Bone marrow (tissue), 2 donors: ENCODE data around the gene CMTR1.

Source experiments
- DNase-seq, 2 donors: peaks; one replicate each; lab custom pipeline; 2025; lab: John Stamatoyannopoulos, UW

Gene CMTR1

DNA sequence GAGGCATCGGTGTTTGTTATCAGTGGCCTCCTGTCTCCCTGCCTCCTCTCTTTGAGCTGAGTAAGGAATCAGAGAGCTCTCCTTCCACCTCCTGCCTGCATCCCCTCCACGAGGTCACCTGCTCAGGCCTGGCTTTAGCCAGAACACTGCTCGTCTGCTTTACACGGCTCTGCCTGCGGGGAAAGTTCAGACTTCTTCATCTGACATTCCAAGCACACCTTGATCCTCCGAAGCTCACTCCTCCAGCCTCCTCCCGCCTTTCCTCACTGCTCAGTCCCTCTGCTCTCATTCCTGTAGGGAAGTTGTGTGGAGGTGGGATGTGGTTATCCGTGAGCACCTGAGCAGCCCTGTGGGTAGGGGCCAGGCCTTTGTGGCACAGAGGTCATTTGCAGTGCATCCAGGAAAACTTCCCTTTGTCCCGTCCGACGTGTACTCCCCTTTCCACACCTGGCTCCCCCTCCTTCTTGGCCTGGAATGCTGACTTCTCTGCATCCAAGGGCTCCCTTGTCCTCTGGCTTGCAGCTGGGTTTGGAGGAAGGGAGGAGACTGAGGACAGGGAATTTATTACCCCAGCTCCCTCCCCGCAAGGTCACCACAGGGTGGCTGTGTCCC is 79.5 kb downstream of the CMTR1 start:
- DNase-seq: no peak

DNA sequence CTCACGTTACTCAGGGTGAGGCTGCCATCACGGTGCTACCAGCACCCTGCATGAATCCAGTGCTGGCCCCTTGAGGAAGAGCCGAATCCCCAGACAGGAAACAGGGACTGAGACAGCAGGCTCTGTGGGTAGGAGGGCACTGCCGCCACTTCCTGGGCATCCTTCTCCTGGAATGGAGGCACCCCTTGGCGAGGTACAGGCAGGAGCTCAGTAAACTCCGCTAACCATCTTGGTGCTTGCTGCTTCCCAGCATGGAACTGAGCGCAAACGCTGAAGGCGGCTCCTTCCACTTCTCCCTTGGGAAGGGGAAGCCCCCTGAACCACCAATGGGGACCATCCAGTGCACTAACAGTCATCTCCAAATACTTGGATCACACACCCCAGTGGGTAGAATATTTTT is 80.1 kb downstream of the CMTR1 start:
- no peak for DNase-seq

- no peak for DNase-seq
Measured at GRCh38 chr6:37513576-37513975, 80.6 kb downstream of the CMTR1 start.

DNA sequence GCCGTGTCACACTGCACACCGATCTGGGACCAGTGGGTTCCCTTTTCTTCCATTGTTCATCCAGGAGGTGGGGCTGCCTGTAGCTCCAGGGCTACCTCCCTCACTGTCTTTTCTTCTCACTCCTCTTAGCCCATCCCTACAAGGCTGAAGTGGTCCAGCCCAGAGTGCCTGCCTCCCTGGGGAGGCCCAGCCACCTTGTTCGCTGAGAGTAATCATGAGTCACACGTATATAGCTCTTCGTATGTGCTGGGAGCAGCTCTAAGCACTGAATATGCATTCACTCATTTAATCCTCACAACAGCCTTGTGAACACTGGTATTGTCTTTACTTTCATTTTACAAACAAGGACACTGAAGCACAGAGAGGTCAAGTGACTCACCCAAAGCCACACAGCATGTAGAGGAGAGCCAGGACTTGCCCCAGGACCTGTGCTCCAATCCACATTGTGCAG is 81.3 kb downstream of the CMTR1 start:
- no peak for DNase-seq

GRCh38 chr6:37514837-37515236 is 81.8 kb downstream of the CMTR1 start:
- no peak for DNase-seq

GRCh38 chr6:37515712-37516075 is 82.7 kb downstream of the CMTR1 start:
- no peak for DNase-seq

DNA sequence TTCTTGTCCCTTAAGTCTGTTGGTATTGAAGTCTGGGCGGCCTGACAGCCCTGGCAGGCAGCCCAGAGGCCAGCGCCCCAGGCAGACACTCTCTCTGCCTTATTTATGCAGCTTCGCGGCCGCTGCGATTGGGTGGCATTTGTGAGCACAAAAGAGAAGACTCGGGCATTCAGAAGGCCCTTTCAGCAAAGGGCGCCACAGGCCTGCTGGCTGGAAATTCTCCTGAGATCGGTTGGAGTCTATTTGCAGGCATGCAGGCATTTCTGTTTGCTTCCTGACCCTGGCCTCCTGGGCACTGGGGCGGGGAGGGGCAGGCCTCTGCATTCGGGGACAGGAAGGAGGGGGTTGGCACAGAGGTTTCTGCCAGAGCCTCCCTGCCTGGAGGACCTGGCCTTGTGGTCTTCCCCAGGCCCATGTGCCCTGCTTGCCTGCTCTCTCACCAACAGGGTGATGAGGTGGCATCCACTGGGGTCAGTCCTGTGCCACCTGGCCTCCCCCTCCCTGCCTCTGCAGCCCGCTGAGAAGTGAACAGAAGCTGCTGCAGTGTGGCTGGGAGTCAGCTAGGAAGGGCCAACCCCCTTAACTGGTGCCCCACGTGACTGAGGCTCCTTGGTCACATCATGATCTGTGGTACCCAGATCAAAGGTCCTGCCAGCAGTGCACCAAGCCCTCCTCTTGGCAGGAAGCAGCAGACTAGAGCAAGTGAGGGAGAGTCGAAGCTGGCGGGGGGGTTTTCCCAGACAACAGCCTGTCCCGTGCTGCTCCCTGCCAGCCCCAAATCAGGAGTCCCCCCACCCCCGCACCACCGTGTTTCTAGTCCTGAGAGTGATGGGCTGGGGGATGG is 83.3 kb downstream of the CMTR1 start:
- peak in 1 of 2 donors; percentile 14 for DNase-seq

- DNase-seq: no peak
Measured at GRCh38 chr6:37516920-37517405, 83.9 kb downstream of the CMTR1 start.

- DNase-seq: peak in 1 of 2 donors; percentile 69
Measured at GRCh38 chr6:37517411-37517812, 84.4 kb downstream of the CMTR1 start.

- no peak for DNase-seq
Measured at GRCh38 chr6:37518116-37518515, 85.1 kb downstream of the CMTR1 start.

DNA sequence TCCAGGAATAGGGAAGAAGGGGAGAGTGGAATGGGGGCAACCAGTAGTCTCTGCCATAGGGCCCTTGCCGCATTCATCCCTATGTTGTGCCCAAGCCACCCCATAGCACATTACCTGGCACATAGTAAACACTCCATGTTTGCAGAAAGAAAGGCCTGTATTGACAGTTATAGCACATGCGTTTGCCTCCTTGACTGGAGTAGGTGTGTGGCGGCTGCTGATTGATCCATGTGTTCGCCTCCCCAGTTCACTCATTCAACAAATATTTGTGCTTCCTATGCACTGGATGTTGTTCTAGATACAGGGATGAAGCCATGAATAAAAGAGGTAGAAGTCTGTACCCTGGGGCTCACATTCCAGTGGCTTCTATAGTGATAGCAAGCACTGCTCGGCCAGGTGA is 86.4 kb downstream of the CMTR1 start:
- DNase-seq: no peak

GRCh38 chr6:37520926-37521325 is 87.9 kb downstream of the CMTR1 start:
- DNase-seq: no peak

DNA sequence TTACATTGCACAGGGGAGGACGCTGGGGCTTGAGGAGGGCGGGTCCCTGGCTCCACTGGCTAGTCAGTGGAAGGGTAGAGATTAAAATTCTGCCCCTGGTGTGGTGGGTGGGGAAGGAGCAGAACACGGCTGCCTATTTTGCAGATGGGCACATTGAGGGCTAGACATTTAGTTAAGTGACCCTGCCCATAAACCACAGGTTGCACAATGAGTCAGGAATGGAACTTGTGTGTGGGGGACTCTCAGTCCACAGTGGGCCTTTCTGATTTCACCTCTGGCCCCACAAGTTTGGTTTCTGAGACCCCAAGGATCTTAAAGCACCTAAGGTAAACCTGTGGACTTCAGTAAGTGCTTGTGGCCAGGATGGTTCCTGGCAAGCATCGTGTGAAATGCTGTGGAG is 88.7 kb downstream of the CMTR1 start:
- DNase-seq: no peak

DNA sequence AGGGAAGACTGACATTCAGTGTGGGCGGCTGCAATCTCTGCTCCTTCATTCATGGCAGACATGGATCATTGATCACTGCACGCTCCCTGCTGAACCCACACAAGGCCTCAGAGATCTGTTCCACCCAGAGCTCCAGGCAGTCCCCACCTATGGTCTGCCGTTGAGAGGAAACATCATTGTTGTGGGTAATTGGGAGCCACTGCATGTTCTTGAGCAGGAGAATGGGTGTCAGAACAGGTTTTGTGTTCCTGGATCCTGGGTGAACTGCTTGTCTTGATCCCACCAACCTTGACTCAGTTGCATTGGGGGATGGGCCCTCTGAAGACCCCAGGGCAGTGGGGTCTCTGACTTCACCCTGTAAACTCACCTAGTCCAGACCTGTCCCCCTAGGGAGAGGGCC is 89.8 kb downstream of the CMTR1 start:
- no peak for DNase-seq

GRCh38 chr6:37523412-37523811 is 90.4 kb downstream of the CMTR1 start:
- DNase-seq: no peak

DNA sequence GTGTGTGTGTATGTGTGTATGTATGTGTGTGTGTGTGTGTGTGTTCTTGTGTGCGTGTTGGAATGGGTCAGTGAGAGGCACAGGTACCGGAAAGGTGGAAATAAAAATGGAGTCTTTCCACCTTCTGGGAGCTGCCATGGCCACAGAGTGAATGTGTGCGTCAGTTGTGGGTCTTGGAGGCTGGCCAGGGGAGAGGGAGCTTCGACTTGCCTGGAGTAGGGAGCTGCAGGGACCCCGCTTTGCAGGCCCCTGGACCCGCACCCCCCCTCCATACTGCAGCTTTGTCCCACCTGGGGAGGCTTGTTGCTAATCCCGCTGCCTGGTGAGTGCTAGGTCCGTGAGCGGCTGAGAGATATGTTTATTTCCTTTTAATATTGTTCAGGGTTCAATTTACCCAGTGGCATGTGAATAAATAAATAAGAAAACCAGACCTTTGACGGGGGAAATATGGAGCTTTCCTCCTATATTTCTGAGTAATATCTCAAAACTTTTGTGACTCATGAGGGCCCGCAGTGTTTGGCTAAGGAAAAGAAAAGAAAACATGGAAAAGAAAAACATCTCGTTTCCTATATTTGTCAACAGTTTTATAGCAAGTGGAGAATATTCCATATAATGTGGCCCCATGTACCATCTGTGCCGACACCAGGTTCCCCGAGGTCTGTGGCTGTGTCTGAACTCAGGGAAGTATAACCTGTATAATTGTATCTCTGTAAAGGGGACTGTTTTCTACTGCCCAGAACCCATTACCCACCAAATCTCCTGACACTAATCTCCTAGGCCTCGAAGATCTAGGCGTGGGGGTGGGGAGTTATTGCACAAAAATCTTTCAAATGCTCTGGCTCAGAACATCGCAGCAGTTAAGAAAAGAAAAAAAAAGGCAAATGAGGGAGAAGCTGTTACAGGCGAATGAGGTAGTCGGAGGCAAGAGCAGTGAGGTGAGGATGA is 91.3 kb downstream of the CMTR1 start:
- DNase-seq: no peak

DNA sequence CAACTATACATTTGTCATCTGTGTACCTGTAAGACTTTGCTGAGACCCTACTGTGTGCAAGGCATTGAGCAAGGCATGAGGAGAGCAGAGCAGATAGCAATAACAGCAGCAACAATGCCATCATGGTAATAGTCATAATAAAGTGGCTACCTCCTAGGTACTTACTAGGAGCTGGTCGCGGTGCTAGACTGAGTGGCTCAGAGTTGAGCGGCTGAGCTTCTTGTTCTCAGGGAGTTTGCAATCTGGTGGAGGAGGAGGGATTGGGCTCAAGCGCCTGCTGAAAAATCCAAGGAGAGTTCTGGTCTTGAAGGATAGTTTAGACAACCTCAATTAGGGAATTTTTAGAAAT is 91.9 kb downstream of the CMTR1 start:
- no peak for DNase-seq

DNA sequence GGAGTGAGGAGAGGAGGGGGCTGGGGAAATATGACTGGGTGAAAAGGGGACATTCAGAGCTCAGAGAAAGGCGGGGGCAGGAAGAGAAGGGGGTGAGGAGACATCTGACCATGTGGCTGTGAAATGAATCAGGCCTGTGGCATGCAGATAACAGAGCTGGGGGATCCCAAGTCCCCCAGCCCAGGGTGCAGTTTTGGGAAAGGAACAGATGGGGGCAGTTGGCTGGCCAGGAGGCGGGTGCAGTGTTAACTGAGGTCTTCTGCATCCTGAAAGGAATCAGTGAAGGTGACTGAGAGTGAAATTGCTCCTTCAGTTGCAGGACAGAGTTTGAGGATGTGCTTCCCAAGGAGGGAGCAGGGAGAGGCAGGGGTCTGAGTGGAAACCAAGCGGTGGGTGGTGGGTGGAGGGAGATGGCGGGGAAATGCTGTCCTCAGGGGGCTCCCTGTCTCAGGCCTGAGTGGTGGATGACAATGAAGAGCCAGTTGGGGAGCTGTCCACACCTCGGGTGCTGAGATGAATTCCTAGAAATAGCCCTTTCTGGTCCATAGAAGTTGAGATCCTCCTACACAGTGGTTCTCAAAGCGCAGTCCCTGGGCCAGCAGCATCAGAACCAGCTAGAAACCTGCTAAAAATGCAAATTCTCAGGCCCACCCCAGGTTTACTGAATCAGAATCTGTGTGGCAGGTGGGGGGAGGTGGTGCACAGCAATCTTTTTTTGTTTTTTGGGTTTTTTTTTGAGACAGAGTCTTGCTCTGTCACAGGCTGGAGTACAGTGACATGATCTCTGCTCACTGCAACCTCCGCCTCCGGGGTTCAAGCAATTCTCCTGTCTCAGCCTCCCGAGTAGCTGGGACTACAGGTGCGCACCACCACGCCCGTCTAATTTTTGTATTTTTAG is 92.7 kb downstream of the CMTR1 start:
- no peak for DNase-seq

GRCh38 chr6:37528541-37528940 is 95.5 kb downstream of the CMTR1 start:
- DNase-seq: no peak

- DNase-seq: no peak
Measured at GRCh38 chr6:37530297-37530696, 97.3 kb downstream of the CMTR1 start.

DNA sequence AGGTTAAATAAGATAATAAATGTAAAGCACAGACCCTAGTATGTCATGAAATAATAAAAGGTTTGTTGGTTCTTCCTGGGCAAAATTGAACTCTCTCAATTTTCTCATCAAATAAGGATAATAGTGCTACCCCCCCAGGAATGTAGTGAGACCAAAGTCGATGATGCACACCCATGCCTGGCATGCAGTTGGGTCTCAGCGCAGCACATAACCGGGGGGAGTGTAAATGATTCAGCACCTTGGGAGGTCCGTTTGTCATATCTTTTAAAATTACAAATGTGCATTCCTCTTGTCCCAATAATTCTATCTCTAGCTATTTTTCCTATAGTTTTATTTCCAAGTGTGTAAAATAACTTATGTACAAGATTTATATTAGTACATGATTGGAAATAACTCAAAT is 98.0 kb downstream of the CMTR1 start:
- DNase-seq: no peak
